H9 (cell line): ENCODE results near the gene OXLD1. TPM values are rescaled to one million over a fixed set of nuclear protein-coding genes. Genes with fewer than 3 reads are reported as not detected.

Source experiments
- DNase-seq: peaks from one replicate; pipeline ENCODE4 v3.0.0-alpha.2; 2017
- H2AFZ ChIP-seq: one replicate; pipeline ENCODE4 v1.6.1; 2013; ENCODE audit warnings: mild to moderate bottlenecking, low read length, control low read depth, moderate library complexity
- H2AK5ac ChIP-seq: 2 replicates; pipeline ENCODE4 v1.6.1; 2013; ENCODE audit warnings: low read length, control low read depth, mixed read lengths; ENCODE audit not compliant: insufficient read length
- H2BK120ac ChIP-seq: one replicate; pipeline ENCODE4 v1.6.1; 2013; ENCODE audit warnings: low read depth, mild to moderate bottlenecking, low read length, control low read depth, inconsistent platforms; ENCODE audit not compliant: poor library complexity, severe bottlenecking
- H2BK12ac ChIP-seq: 2 replicates; pipeline ENCODE4 v1.6.1; 2013; ENCODE audit warnings: low read length, control low read depth, mixed read lengths, low read depth; ENCODE audit not compliant: insufficient read length
- H2BK15ac ChIP-seq: 2 replicates; pipeline ENCODE4 v1.6.1; 2013; ENCODE audit warnings: low read depth, low read length, control low read depth
- H2BK20ac ChIP-seq: one replicate; pipeline ENCODE4 v1.6.1; 2013; ENCODE audit warnings: low read depth, mild to moderate bottlenecking, low read length, control low read depth, inconsistent platforms; ENCODE audit not compliant: poor library complexity, severe bottlenecking
- H2BK5ac ChIP-seq: 2 replicates; pipeline ENCODE4 v1.6.1; 2013; ENCODE audit warnings: low read length, control low read depth, mixed read lengths; ENCODE audit not compliant: insufficient read length
- H3K14ac ChIP-seq: 2 replicates; pipeline ENCODE4 v1.6.1; 2013; ENCODE audit warnings: low read length, control low read depth; ENCODE audit not compliant: insufficient read depth
- H3K18ac ChIP-seq: 2 replicates; pipeline ENCODE4 v1.6.1; 2013; ENCODE audit warnings: low read depth, mild to moderate bottlenecking, mixed read lengths, low read length, control low read depth; ENCODE audit not compliant: insufficient read length
- H3K23ac ChIP-seq: 2 replicates; pipeline ENCODE4 v1.6.1; 2013; ENCODE audit warnings: low read length, control low read depth, mixed read lengths, low read depth; ENCODE audit not compliant: insufficient read length
- H3K23me2 ChIP-seq: 2 replicates; pipeline ENCODE4 v1.6.1; 2013; ENCODE audit warnings: low read depth, mild to moderate bottlenecking, mixed read lengths, low read length, control low read depth; ENCODE audit not compliant: insufficient read length, poor library complexity, severe bottlenecking
- H3K27ac ChIP-seq: 2 replicates; pipeline ENCODE4 v1.5.1; 2013; ENCODE audit warnings: low read length, control low read depth, mixed read lengths, low read depth; ENCODE audit not compliant: insufficient read length
- H3K27me3 ChIP-seq: 2 replicates; pipeline ENCODE4 v1.6.1; 2013; ENCODE audit warnings: low read length, control low read depth, inconsistent platforms; ENCODE audit not compliant: insufficient read depth
- H3K4ac ChIP-seq: 2 replicates; pipeline ENCODE4 v1.6.1; 2013; ENCODE audit warnings: low read depth, mild to moderate bottlenecking, control low read depth, inconsistent platforms, low read length, moderate library complexity
- H3K4me1 ChIP-seq: 2 replicates; pipeline ENCODE4 v1.6.1; 2013; ENCODE audit warnings: low read length, control low read depth, inconsistent platforms; ENCODE audit not compliant: insufficient read depth
- H3K4me2 ChIP-seq: 2 replicates; pipeline ENCODE4 v1.6.1; 2013; ENCODE audit warnings: low read length, control low read depth, mixed read lengths; ENCODE audit not compliant: insufficient read length, insufficient read depth
- H3K56ac ChIP-seq: 2 replicates; pipeline ENCODE4 v1.6.1; 2013; ENCODE audit warnings: low read depth, mild to moderate bottlenecking, mixed read lengths, low read length, control low read depth; ENCODE audit not compliant: insufficient read length
- H3K79me1 ChIP-seq: 2 replicates; pipeline ENCODE4 v1.6.1; 2013; ENCODE audit warnings: low read depth, mild to moderate bottlenecking, moderate library complexity, low read length, control low read depth, inconsistent platforms; ENCODE audit not compliant: insufficient read depth, poor library complexity, severe bottlenecking
- H3K79me2 ChIP-seq: 2 replicates; pipeline ENCODE4 v1.6.1; 2013; ENCODE audit warnings: low read length, control low read depth, inconsistent platforms; ENCODE audit not compliant: insufficient read depth
- H3K9ac ChIP-seq: 2 replicates; pipeline ENCODE4 v1.6.1; 2013; ENCODE audit warnings: low read length, control low read depth, mixed read lengths; ENCODE audit not compliant: insufficient read length; ENCODE audit errors: extremely low read depth
- H3K9me3 ChIP-seq: one replicate; pipeline ENCODE4 v1.6.1; 2013; ENCODE audit warnings: low read depth, low read length, inconsistent platforms; ENCODE audit not compliant: control insufficient read depth
- H3T11ph ChIP-seq: one replicate; pipeline ENCODE4 v1.6.1; 2013; ENCODE audit warnings: mild to moderate bottlenecking, low read length, control low read depth, inconsistent platforms
- H4K20me1 ChIP-seq: one replicate; pipeline ENCODE4 v1.6.1; 2013; ENCODE audit not compliant: control insufficient read depth, insufficient read length, insufficient read depth
- H4K5ac ChIP-seq: 2 replicates; pipeline ENCODE4 v1.6.1; 2013; ENCODE audit warnings: low read depth, mild to moderate bottlenecking, mixed read lengths, low read length, control low read depth; ENCODE audit not compliant: insufficient read length
- H4K8ac ChIP-seq: replicated peaks from 2 replicates; pipeline ENCODE4 v1.6.1; 2013; ENCODE audit warnings: low read length, control low read depth, mixed read lengths, low read depth; ENCODE audit not compliant: insufficient read length
- H4K91ac ChIP-seq: 2 replicates; pipeline ENCODE4 v1.6.1; 2013; ENCODE audit warnings: low read depth, mild to moderate bottlenecking, moderate library complexity, mixed read lengths, low read length, control low read depth; ENCODE audit not compliant: insufficient read length
- H3K27ac Mint-ChIP-seq, 3 experiments: 2 replicates in 2 of 3; 3 replicates in 1 of 3; pipeline ENCODE4 v1.8.0; 2020 to 2021; ENCODE audit warnings: mixed read lengths in 3 of 3, mild to moderate bottlenecking in 1 of 3, moderate library complexity in 1 of 3
- H3K27me3 Mint-ChIP-seq: 2 replicates; pipeline ENCODE4 v1.8.0; 2021; ENCODE audit warnings: low read depth, mild to moderate bottlenecking, moderate library complexity, mixed read lengths
- H3K36me3 Mint-ChIP-seq, 3 experiments: 2 replicates in 2 of 3; 3 replicates in 1 of 3; pipeline ENCODE4 v1.8.0; 2020 to 2021; ENCODE audit warnings: low read depth in 3 of 3, mixed read lengths in 3 of 3; ENCODE audit not compliant: insufficient read depth in 1 of 3
- H3K4me1 Mint-ChIP-seq, 2 experiments: 2 replicates each; pipeline ENCODE4 v1.8.0; 2020; ENCODE audit warnings: mixed read lengths in 2 of 2
- H3K4me3 Mint-ChIP-seq, 2 experiments: 2 replicates in 1 of 2; 3 replicates in 1 of 2; pipeline ENCODE4 v1.8.0; 2020 to 2021; ENCODE audit warnings: mild to moderate bottlenecking in 2 of 2, mixed read lengths in 2 of 2, moderate library complexity in 1 of 2
- H3K9me3 Mint-ChIP-seq, 2 experiments: 2 replicates in 1 of 2; 3 replicates in 1 of 2; pipeline ENCODE4 v1.8.0; 2020; ENCODE audit warnings: mild to moderate bottlenecking in 2 of 2, mixed read lengths in 2 of 2, moderate library complexity in 1 of 2
- WGBS: extraction: QIAGEN DNeasy Blood & Tissue Kit; methylation state at CpG from one replicate; pipeline ENCODE4 v1.1.7; 2013; ENCODE audit warnings: missing lambda C conversion rate, low lambda C conversion rate, mixed read lengths; ENCODE audit not compliant: insufficient read length; ENCODE audit errors: extremely low coverage; 5-methylcytosine and 5-hydroxymethylcytosine counted together
- total RNA-seq: library from RNA; stranded (reverse); gene quantifications from 2 replicates; pipeline ENCODE4 v1.2.1, GENCODE V29; 2021
- TF ChIP-seq, protein P1 (sequence below): fragments of 200-600 bp; sonication (generic); conservative IDR thresholded peaks from 3 replicates; pipeline ENCODE4 v1.8.0; 2021; ENCODE audit warnings: antibody characterized with exemption, mild to moderate bottlenecking

The OXLD1 gene
- total RNA-seq, 1 experiment from 2014 or later, result 25.0 TPM

- H3K9ac ChIP-seq, result no peak overlapping the region
- no peak overlapping the region for H4K5ac ChIP-seq
- H3K18ac ChIP-seq, result no peak overlapping the region
- H2BK12ac ChIP-seq, result no peak overlapping the region
- no peak overlapping the region for H3K56ac ChIP-seq
- H3K4me1 ChIP-seq, result no peaks in the 10 kb centered on the region
- Mint-ChIP-seq H3K9me3 (no peaks in the 10 kb centered on the region), H3K27me3 (no peaks in the 10 kb centered on the region), H3K4me3 (0 out of 5 replicates have a peak overlapping the region, but pooled peaks of 1 of the 2 experiments have one; percentile 38), H3K4me1 (peaks cover 4% of the 10 kb centered on the region in 2 experiments; a peak in 3 of 4 replicates), H3K36me3 (peaks cover 31 to 70% (median 57%) of the 10 kb centered on the region in 3 experiments; a peak in 6 of 7 replicates), H3K27ac (no peak overlapping the region)
- no peak overlapping the region for H3K4me2 ChIP-seq
- no peaks in the 10 kb centered on the region for H3K9me3 ChIP-seq
- no peak overlapping the region for H2BK5ac ChIP-seq
- H3K4ac ChIP-seq, result no peak overlapping the region
- H4K20me1 ChIP-seq, result no peaks in the 10 kb centered on the region
- DNase-seq, result no peak
- no peak overlapping the region for H3K14ac ChIP-seq
- no peaks in the 10 kb centered on the region for H3K79me2 ChIP-seq
- no peak overlapping the region for H2BK120ac ChIP-seq
- H3K23ac ChIP-seq, result no peak overlapping the region
- no peaks in the 10 kb centered on the region for H3K27me3 ChIP-seq
- H2AK5ac ChIP-seq, result no peak overlapping the region
- H3T11ph ChIP-seq, result no peak overlapping the region
- no peak overlapping the region for H3K27ac ChIP-seq
- H4K8ac ChIP-seq, result no peak overlapping the region
- no peak overlapping the region for H2AFZ ChIP-seq
- H4K91ac ChIP-seq, result no peak overlapping the region
- H3K79me1 ChIP-seq, result no peaks in the 10 kb centered on the region
- no peak overlapping the region for H2BK20ac ChIP-seq
- no peaks in the 10 kb centered on the region for H3K23me2 ChIP-seq
- TF ChIP-seq, protein P1, sequence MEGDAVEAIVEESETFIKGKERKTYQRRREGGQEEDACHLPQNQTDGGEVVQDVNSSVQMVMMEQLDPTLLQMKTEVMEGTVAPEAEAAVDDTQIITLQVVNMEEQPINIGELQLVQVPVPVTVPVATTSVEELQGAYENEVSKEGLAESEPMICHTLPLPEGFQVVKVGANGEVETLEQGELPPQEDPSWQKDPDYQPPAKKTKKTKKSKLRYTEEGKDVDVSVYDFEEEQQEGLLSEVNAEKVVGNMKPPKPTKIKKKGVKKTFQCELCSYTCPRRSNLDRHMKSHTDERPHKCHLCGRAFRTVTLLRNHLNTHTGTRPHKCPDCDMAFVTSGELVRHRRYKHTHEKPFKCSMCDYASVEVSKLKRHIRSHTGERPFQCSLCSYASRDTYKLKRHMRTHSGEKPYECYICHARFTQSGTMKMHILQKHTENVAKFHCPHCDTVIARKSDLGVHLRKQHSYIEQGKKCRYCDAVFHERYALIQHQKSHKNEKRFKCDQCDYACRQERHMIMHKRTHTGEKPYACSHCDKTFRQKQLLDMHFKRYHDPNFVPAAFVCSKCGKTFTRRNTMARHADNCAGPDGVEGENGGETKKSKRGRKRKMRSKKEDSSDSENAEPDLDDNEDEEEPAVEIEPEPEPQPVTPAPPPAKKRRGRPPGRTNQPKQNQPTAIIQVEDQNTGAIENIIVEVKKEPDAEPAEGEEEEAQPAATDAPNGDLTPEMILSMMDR, result no peak
- no peak overlapping the region for H2BK15ac ChIP-seq
- WGBS, result no CpG with 5 or more reads among the region's 40 CpGs
Observed at GRCh38 chr17:81696218-81696941, 30.0 kb upstream of the OXLD1 start.
